Common myeloid progenitor, CD34-positive (primary cell): ENCODE results near the gene PTPRN2.
"Not testable (repeated sequence)": the region's sequence is repeated elsewhere in the genome, so short reads cannot be mapped to it uniquely, and the experiment has no call there.

Experiments
- CTCF ChIA-PET: fragments of 350-600 bp; sonication (Branson Sonifier 250); formaldehyde crosslinking; loops from one replicate; lab custom pipeline; 2021; ENCODE audit warnings: antibody characterized with exemption; lab: Charles Lee
- POLR2A ChIA-PET: fragments of 350-600 bp; sonication (Branson Sonifier 250); formaldehyde crosslinking; loops from one replicate; lab custom pipeline; 2021; ENCODE audit warnings: antibody characterized with exemption; lab: Charles Lee
- DNase-seq, 3 donors: peaks; one replicate each; pipeline versions ENCODE4 v3.0.0 to v3.0.0-alpha.2; 2013
- H3K27ac ChIP-seq, 2 experiments: 1 replicate in 1 of 2; 2 replicates in 1 of 2; pipeline ENCODE4 v1.7.0; 2013; ENCODE audit warnings: inconsistent platforms in 2 of 2, low read length in 2 of 2, mild to moderate bottlenecking in 2 of 2, low read depth in 1 of 2, moderate library complexity in 1 of 2; ENCODE audit not compliant: severe bottlenecking in 2 of 2, insufficient read depth in 1 of 2, poor library complexity in 1 of 2
- H3K27me3 ChIP-seq, 5 experiments: replicated peaks in 2 of 5; 1 replicate in 3 of 5; 2 replicates in 2 of 5; pipeline versions ENCODE4 v1.6.1 to v1.7.0; 2013; ENCODE audit warnings: low read length in 4 of 5, mild to moderate bottlenecking in 2 of 5, moderate library complexity in 2 of 5, inconsistent platforms in 1 of 5; ENCODE audit not compliant: insufficient read depth in 5 of 5, control insufficient read depth in 4 of 5
- H3K36me3 ChIP-seq, 4 experiments: 1 replicate in 2 of 4; 2 replicates in 2 of 4; pipeline versions ENCODE4 v1.6.1 to v1.7.0; 2013; ENCODE audit warnings: low read length in 3 of 4, control low read depth in 1 of 4, mild to moderate bottlenecking in 1 of 4; ENCODE audit not compliant: control insufficient read depth in 4 of 4, insufficient read depth in 4 of 4
- H3K4me1 ChIP-seq, 4 experiments: 1 replicate in 3 of 4; 2 replicates in 1 of 4; pipeline versions ENCODE4 v1.6.1 to v1.7.1; 2013; ENCODE audit warnings: low read length in 3 of 4, mild to moderate bottlenecking in 3 of 4, control low read depth in 1 of 4, inconsistent platforms in 1 of 4, moderate library complexity in 1 of 4; ENCODE audit not compliant: control insufficient read depth in 4 of 4, insufficient read depth in 4 of 4; ENCODE audit errors: control extremely low read depth in 1 of 4
- H3K4me3 ChIP-seq, 7 experiments: 1 replicate in 4 of 7; 2 replicates in 3 of 7; pipeline versions ENCODE4 v1.5.1 to v1.7.0; 2013; ENCODE audit warnings: mild to moderate bottlenecking in 7 of 7, low read length in 6 of 7, moderate library complexity in 6 of 7, inconsistent platforms in 2 of 7, low read depth in 2 of 7, control low read depth in 1 of 7; ENCODE audit not compliant: insufficient read depth in 4 of 7, control insufficient read depth in 1 of 7; ENCODE audit errors: extremely low read depth in 1 of 7
- H3K9me3 ChIP-seq, 5 experiments: 1 replicate in 4 of 5; 2 replicates in 1 of 5; pipeline versions ENCODE4 v1.6.1 to v1.7.1; 2013; ENCODE audit warnings: low read length in 4 of 5, mild to moderate bottlenecking in 2 of 5, inconsistent platforms in 1 of 5, low read depth in 1 of 5, moderate library complexity in 1 of 5; ENCODE audit not compliant: control insufficient read depth in 4 of 5, insufficient read depth in 2 of 5; ENCODE audit errors: control extremely low read depth in 1 of 5
- WGBS: methylation state at CpG from one replicate; pipeline ENCODE4 v1.1.5; 2013; ENCODE audit not compliant: insufficient coverage; 5-methylcytosine and 5-hydroxymethylcytosine counted together

PTPRN2 gene

DNA sequence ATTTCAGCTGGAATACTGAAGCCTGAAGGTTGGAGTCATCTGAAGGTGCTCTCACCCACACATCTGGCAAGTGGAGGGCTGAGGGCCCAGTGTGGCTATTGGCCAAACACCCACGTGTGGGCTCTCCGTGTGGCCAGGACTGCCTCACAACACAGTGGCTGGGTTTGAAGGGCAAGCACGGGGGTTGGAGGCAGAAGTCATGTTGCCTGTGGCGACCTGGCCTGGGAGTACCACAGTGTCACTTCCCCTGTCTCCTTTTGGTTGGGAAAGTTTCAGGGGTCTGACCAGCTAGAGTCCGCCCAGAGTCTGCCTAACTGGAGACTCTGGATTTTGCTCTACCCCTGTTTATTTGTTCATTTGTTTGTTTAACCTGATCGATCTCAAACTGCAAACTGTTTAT, 1081.4 kb downstream of the PTPRN2 start:
- Histone ChIP-seq H3K9me3 (peaks cover 0 to 22% (median 7%) of the 10 kb centered on the region in 5 experiments), H3K36me3 (no peaks in the 10 kb centered on the region), H3K27me3 (peaks cover 0 to 25% (median 5%) of the 10 kb centered on the region in 5 experiments), H3K4me3 (no peak overlapping the region), H3K27ac (no peak overlapping the region), H3K4me1 (peaks cover 0 to 14% (median 12%) of the 10 kb centered on the region in 4 experiments)
- CTCF ChIA-PET = interaction anchor here (1.1 kb wide), 1 partner anchor 9 kb away, joined by 4 read pairs; no protein-coding TSS in a partner anchor
- WGBS = 96% methylated on average over 6 of the region's 6 CpGs
- no peak for DNase-seq
- POLR2A ChIA-PET = no interaction called here

DNA sequence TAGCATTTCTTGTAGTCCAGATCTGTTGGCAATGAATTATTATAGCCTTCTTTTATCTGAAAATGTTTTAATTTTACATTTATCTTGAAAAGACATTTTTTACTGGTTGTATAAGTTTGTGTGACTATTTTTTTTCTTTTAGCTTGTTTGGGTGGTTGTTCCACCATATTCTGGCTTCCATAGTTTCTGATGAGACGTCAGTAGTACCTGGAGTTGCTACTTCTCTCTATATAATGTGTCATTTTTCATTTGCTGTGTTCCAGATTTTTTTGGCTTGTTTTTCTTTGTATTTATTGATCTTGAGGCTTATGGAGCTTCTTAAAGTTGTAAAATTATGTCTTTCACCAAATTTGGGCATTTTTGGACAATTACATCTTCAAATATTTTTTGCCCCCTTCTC, 1082.0 kb downstream of the PTPRN2 start:
- ChIA-PET CTCF (interaction anchor here (0.9 kb wide), 1 partner anchor 22 kb away, joined by 3 read pairs; no protein-coding TSS in a partner anchor), POLR2A (no interaction called here)
- no peaks in the 10 kb centered on the region for H3K36me3 ChIP-seq

GRCh38 chr7:157503229-157503628, 1084.4 kb downstream of the PTPRN2 start:
- peak in 2 of 3 donors; percentile 38 to 46 for DNase-seq
- peaks cover 0 to 14% (median 12%) of the 10 kb centered on the region in 4 experiments for H3K4me1 ChIP-seq
- H3K36me3 ChIP-seq = no peaks in the 10 kb centered on the region
- ChIA-PET CTCF (no interaction called here), POLR2A (no interaction called here)
- peaks cover 0 to 22% (median 7%) of the 10 kb centered on the region in 5 experiments for H3K9me3 ChIP-seq
- H3K27ac ChIP-seq = no peak overlapping the region
- H3K4me3 ChIP-seq = peak overlapping the region in 4 of 7 experiments; percentile 2 to 62 (median 40)
- peaks cover 0 to 20% (median 2%) of the 10 kb centered on the region in 5 experiments for H3K27me3 ChIP-seq
- WGBS = 44% methylated on average over 3 of the region's 4 CpGs

More for the DNA sequence above, 1082.0 kb downstream of the PTPRN2 start:
- H3K4me1 ChIP-seq = peaks cover 0 to 14% (median 12%) of the 10 kb centered on the region in 4 experiments
- H3K9me3 ChIP-seq = peaks cover 0 to 22% (median 7%) of the 10 kb centered on the region in 5 experiments
- DNase-seq = no peak
- H3K4me3 ChIP-seq = no peak overlapping the region
- no peak overlapping the region for H3K27ac ChIP-seq
- WGBS = no CpG with 5 or more reads among the region's 1 CpG
- H3K27me3 ChIP-seq = peaks cover 0 to 25% (median 5%) of the 10 kb centered on the region in 5 experiments

DNA sequence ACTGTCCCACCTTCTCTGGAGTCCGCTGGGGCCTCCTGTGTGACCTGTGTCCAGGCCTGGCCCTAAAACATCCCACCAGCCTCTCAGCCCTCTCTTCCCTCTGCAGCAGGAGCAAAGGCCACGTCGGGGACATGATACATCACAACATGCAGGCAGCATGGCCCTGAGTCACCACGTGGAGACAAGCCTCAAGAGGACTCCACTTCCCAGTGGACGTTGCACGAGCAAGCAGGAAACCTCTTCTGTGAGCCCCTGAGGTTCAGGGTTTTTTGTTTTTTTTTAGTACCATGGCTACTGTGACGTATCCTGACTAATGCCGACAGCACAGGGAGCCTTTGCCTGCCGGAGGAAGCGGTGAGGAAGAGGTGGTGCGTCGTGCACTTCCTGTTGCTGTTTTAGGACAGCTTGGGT, 1084.9 kb downstream of the PTPRN2 start:
- Histone ChIP-seq H3K4me3 (peak overlapping the region in 4 of 7 experiments; percentile 2 to 62 (median 40)), H3K27me3 (peaks cover 0 to 15% (median 2%) of the 10 kb centered on the region in 5 experiments), H3K36me3 (no peaks in the 10 kb centered on the region), H3K4me1 (peaks cover 0 to 14% (median 12%) of the 10 kb centered on the region in 4 experiments), H3K27ac (no peak overlapping the region), H3K9me3 (peaks cover 0 to 22% (median 7%) of the 10 kb centered on the region in 5 experiments)
- ChIA-PET CTCF (no interaction called here), POLR2A (no interaction called here)
- WGBS = 31% methylated on average over 10 of the region's 12 CpGs
- peak; percentile 86 to 92 (median 91) for DNase-seq

- Histone ChIP-seq H3K27ac (no peak overlapping the region), H3K4me1 (peaks cover 0 to 14% (median 12%) of the 10 kb centered on the region in 4 experiments), H3K4me3 (no peak overlapping the region), H3K36me3 (no peaks in the 10 kb centered on the region), H3K27me3 (peaks cover 0 to 5% (median under 1%) of the 10 kb centered on the region in 5 experiments), H3K9me3 (peaks cover 0 to 17% (median 5%) of the 10 kb centered on the region in 5 experiments)
- WGBS = 96% methylated on average over 21 of the region's 22 CpGs
- DNase-seq = no peak
- ChIA-PET POLR2A (no interaction called here), CTCF (no interaction called here)
Observed at GRCh38 chr7:157501581-157501980, 1086.0 kb downstream of the PTPRN2 start.

GRCh38 chr7:157500989-157501540, 1086.6 kb downstream of the PTPRN2 start:
- H3K27me3 ChIP-seq, H3K27ac ChIP-seq, POLR2A ChIA-PET, H3K4me3 ChIP-seq, H3K36me3 ChIP-seq, DNase-seq, CTCF ChIA-PET: not testable (repeated sequence)
- 94% methylated on average over 5 of the region's 45 CpGs for WGBS
- H3K9me3 ChIP-seq = peaks cover 0 to 13% (median 5%) of the 10 kb centered on the region in 5 experiments
- H3K4me1 ChIP-seq = peaks cover 0 to 14% (median 12%) of the 10 kb centered on the region in 4 experiments
